Body of pancreas (tissue), 4 donors: Measurements from ENCODE around the gene CLHC1.

Source experiments
- POLR2A ChIP-seq, 3 donors: fragments of 450-650 bp; IDR thresholded peaks; one replicate each; pipeline ENCODE4 v1.6.1; 2016; ENCODE audit warnings: antibody characterized with exemption in 3 of 3, mild to moderate bottlenecking in 2 of 3
- TF ChIP-seq, protein P1 (sequence below), 7 experiments: fragments of 450-650 bp in 4 of 7; fragments of 200-600 bp in 3 of 7; sonication (generic) in 3 of 7; IDR thresholded peaks; one replicate each; pipeline ENCODE4 v1.5.1; 2016 to 2019; ENCODE audit warnings: antibody characterized with exemption in 7 of 7

DNA sequence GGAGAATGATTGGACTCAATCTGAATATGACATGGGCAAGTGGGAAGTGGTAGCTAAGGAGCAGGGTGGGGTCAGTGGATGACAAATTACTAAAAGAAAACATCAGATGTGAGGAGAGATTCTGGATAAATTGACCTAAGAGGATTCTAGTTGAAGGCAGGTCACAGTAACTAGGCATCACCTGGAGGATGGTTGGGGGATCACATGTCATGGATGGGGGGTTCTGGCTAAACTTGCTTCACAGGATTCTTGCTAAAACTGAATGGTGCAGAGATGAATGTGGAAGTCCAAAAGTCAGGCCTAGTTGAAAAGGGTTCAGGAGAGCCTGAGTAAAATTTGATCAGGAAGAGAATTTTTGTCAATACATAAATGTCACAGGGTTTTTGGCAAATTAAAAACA lies 18.3 kb downstream of the CLHC1 start:
- TF ChIP-seq POLR2A (IDR thresholded peaks at IDR 0.05) = no peak
- TF ChIP-seq, protein P1, sequence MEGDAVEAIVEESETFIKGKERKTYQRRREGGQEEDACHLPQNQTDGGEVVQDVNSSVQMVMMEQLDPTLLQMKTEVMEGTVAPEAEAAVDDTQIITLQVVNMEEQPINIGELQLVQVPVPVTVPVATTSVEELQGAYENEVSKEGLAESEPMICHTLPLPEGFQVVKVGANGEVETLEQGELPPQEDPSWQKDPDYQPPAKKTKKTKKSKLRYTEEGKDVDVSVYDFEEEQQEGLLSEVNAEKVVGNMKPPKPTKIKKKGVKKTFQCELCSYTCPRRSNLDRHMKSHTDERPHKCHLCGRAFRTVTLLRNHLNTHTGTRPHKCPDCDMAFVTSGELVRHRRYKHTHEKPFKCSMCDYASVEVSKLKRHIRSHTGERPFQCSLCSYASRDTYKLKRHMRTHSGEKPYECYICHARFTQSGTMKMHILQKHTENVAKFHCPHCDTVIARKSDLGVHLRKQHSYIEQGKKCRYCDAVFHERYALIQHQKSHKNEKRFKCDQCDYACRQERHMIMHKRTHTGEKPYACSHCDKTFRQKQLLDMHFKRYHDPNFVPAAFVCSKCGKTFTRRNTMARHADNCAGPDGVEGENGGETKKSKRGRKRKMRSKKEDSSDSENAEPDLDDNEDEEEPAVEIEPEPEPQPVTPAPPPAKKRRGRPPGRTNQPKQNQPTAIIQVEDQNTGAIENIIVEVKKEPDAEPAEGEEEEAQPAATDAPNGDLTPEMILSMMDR (IDR thresholded peaks at IDR 0.05) = no peak
